Mucosa of rectum (tissue), 2 donors: ENCODE measurements around the gene STX3.

Experiments used
- H3K27ac ChIP-seq, 2 donors: one replicate each; pipeline ENCODE4 v1.7.0; 2013; ENCODE audit warnings: inconsistent platforms in 2 of 2, low read depth in 2 of 2, low read length in 2 of 2
- H3K27me3 ChIP-seq, 2 donors: one replicate each; pipeline ENCODE4 v1.7.0; 2013; ENCODE audit warnings: low read length in 2 of 2; ENCODE audit not compliant: control insufficient read depth in 2 of 2, insufficient read depth in 2 of 2
- H3K36me3 ChIP-seq, 2 donors: one replicate each; pipeline ENCODE4 v1.7.0; 2013; ENCODE audit warnings: low read length in 2 of 2; ENCODE audit not compliant: control insufficient read depth in 2 of 2, insufficient read depth in 2 of 2
- H3K4me1 ChIP-seq, 2 donors: one replicate each; pipeline ENCODE4 v1.7.0; 2013; ENCODE audit warnings: low read length in 2 of 2, mild to moderate bottlenecking in 1 of 2; ENCODE audit not compliant: control insufficient read depth in 2 of 2, insufficient read depth in 2 of 2
- H3K4me3 ChIP-seq, 2 donors: one replicate each; pipeline ENCODE4 v1.7.0; 2013; ENCODE audit warnings: low read length in 2 of 2
- H3K9ac ChIP-seq, 2 donors: one replicate each; pipeline ENCODE4 v1.7.0; 2013; ENCODE audit warnings: low read length in 2 of 2, low read depth in 1 of 2, mild to moderate bottlenecking in 1 of 2
- H3K9me3 ChIP-seq, 2 donors: one replicate each; pipeline ENCODE4 v1.7.0; 2013; ENCODE audit warnings: low read length in 2 of 2; ENCODE audit not compliant: control insufficient read depth in 2 of 2
- donor health status: healthy.
- donor health status: Normal muscosa, but diverticular disease.

Gene STX3

DNA sequence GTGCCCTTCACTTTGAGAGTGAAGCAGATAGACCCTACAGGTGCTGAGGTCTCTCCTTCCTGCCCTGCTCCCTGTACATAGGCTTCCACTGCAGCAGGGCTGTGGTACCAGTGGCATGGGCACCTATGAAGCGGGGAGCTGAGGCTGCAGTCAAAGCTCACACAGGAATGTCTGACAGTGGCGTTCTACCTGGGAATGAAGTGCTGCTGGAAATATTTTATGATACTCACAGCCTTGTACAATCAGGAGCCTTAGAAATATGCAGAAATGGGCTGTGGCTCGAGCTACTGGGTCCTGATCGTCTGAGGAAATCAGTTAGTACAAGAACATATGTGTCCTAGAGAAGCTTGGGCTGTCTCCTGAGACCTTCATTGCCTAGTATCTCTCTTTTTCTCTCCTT is 30.6 kb downstream of the STX3 start:
- H3K9ac ChIP-seq: no peak overlapping the region
- no peaks in the 10 kb centered on the region for H3K27me3 ChIP-seq
- peaks cover 23 to 31% of the 10 kb centered on the region in 2 donors for H3K36me3 ChIP-seq
- no peaks in the 10 kb centered on the region for H3K9me3 ChIP-seq
- peak overlapping the region in 1 of 2 donors; percentile 32 for H3K27ac ChIP-seq
- peaks cover 11 to 13% of the 10 kb centered on the region in 2 donors for H3K4me1 ChIP-seq
- H3K4me3 ChIP-seq: no peak overlapping the region

DNA sequence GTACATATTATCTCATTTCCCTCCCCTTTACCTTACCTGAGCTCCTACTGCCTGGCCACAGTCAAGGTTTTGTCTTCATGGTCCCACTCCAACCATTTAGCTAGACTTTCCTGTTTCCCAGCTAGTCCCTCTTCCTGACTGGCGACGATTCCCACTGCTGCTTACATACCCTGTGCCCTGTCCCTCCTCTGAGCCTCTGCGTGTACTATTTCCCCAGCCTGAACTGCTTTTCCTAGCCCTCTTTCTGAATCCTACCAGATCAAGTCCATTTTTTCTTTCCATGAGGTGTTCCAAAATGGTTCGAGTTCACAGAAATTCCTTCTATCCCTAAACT is 32.0 kb downstream of the STX3 start:
- peak overlapping the region in 1 of 2 donors; percentile 25 for H3K9ac ChIP-seq
- H3K27ac ChIP-seq: peak overlapping the region; percentile 80 to 84
- H3K4me1 ChIP-seq: peaks cover 11 to 13% of the 10 kb centered on the region in 2 donors

DNA sequence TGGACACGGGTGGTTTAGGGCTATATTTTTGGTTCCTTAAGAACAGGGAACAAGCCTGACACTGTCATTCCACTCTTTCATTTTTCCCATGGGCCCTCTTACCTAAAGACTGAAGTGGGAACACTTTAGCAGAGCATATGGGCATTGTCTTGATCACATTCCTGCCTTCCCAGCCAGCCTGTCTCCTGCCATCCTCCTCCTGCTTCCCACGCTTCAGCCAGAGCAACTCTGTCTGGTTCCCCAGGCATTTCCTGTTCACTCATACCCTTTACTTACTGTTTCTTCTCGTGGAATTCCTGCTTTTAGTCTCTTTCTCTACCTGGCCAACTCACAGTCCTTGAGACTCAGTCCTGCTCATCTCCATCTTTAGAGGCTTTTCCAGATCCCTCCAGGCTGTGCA is 32.6 kb downstream of the STX3 start:
- Histone ChIP-seq H3K4me3 (no peak overlapping the region), H3K9ac (no peak overlapping the region), H3K27ac (peak overlapping the region; percentile 80 to 84), H3K9me3 (no peaks in the 10 kb centered on the region), H3K4me1 (peaks cover 11 to 13% of the 10 kb centered on the region in 2 donors), H3K27me3 (no peaks in the 10 kb centered on the region), H3K36me3 (peaks cover 35 to 49% of the 10 kb centered on the region in 2 donors)

More for the DNA sequence above, 32.0 kb downstream of the STX3 start:
- Histone ChIP-seq H3K4me3 (peak overlapping the region in 1 of 2 donors; percentile 34), H3K9me3 (no peaks in the 10 kb centered on the region), H3K27me3 (no peaks in the 10 kb centered on the region), H3K36me3 (peaks cover 31 to 43% of the 10 kb centered on the region in 2 donors)

DNA sequence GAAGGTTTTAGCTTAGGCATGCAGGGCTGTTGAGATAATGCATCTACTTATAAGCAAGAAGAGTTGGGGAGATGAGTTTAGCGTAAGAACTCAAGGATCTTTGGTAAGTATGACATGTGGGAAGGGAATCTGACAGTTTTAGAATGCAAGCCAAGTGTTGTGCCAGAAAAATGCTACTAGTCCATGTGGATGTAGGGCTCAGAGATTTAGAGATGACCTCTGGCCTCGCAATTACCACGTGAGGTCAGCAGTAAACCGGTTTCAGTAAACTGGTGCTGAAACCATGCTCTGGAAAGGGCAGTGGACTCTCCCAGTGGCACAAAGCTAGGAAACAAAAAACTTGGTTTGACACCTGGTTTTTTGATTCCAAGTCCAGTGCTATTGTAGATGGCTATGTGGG is 36.5 kb downstream of the STX3 start:
- Histone ChIP-seq H3K27ac (no peak overlapping the region), H3K4me1 (peaks cover 4 to 8% of the 10 kb centered on the region in 2 donors), H3K27me3 (no peaks in the 10 kb centered on the region), H3K4me3 (no peak overlapping the region), H3K9me3 (no peaks in the 10 kb centered on the region), H3K36me3 (peaks cover 70 to 85% of the 10 kb centered on the region in 2 donors), H3K9ac (no peak overlapping the region)

DNA sequence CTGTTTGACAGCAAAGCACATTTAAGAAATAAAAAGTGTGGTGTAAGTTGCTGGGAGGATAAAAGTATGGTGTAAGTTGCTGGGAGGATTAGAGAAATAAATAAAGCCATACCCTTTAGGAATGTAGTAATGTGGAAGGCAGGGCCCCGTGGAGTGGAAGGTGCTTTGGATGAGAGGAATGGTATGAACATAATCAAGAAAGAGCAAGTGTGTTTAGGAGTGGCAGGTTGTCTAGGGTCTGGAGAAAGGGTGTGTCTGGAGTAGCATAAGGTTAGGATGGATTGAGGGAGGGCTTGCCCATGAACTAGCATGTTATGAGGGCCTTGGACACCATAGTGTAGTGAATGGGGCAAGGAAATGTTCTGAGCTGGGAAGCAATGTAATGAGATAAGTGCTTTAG is 37.3 kb downstream of the STX3 start:
- no peaks in the 10 kb centered on the region for H3K9me3 ChIP-seq
- H3K27ac ChIP-seq: no peak overlapping the region
- no peaks in the 10 kb centered on the region for H3K27me3 ChIP-seq
- no peaks in the 10 kb centered on the region for H3K4me1 ChIP-seq
- no peak overlapping the region for H3K4me3 ChIP-seq
- H3K36me3 ChIP-seq: peaks cover 77 to 88% of the 10 kb centered on the region in 2 donors
- H3K9ac ChIP-seq: no peak overlapping the region

DNA sequence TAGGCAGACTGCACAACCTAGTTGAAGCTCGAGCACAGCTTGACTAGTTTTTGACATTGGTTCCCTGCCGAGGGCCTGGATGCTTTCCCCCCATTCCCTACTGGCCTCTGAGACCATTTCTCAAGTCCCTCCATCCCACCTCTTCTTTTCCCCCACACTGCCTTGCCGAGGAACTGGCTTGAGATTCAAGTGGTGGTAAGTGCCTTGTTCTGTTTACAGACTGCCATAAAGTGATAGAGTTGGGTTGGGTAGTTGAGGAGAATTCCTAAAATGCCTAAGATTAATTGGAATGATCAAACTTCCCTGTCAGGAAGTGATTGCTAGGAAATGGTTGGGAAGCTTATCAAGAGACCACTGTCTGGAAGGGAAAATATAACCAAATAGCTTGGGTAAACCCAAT is 39.2 kb downstream of the STX3 start:
- Histone ChIP-seq H3K9ac (no peak overlapping the region), H3K4me1 (no peaks in the 10 kb centered on the region), H3K27ac (no peak overlapping the region), H3K4me3 (no peak overlapping the region), H3K9me3 (no peaks in the 10 kb centered on the region), H3K36me3 (peaks cover 71% of the 10 kb centered on the region in 2 donors), H3K27me3 (no peaks in the 10 kb centered on the region)

DNA sequence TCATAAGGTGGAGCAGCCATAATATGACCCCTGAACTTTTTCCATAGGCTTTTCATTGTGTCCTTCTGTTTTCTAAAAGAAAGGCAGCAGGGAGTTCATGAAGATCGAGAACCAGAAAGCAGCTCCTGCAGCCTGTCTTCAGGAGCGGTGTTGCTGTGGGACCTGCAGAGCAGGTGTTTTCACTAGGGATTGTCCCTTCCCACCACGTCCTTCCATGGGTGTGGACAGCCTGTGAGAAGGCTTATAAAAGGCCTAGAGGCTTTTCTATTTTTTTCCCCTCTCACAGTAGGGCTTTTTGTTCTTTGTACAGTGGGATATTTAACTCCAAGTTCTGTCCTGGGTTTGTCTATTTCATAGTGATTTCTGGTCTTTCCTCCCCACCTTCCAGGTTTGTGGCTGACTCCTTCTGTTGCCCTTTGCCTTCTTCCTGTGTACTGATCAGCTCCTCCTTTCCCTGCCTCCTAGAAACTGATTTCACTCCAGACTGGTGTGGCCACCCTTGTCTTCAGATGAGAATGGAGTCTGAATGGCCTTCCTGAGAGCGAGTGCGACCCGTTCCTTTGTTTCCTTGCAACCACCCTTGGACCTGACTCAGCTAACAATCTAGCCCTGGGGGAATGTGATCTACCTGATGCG is 45.3 kb downstream of the STX3 start:
- Histone ChIP-seq H3K9ac (peak overlapping the region in 1 of 2 donors; percentile 45), H3K4me3 (no peak overlapping the region), H3K9me3 (no peaks in the 10 kb centered on the region), H3K4me1 (peaks cover 4 to 24% of the 10 kb centered on the region in 2 donors), H3K36me3 (peaks cover 31 to 42% of the 10 kb centered on the region in 2 donors), H3K27me3 (no peaks in the 10 kb centered on the region), H3K27ac (peak overlapping the region; percentile 44 to 49)

DNA sequence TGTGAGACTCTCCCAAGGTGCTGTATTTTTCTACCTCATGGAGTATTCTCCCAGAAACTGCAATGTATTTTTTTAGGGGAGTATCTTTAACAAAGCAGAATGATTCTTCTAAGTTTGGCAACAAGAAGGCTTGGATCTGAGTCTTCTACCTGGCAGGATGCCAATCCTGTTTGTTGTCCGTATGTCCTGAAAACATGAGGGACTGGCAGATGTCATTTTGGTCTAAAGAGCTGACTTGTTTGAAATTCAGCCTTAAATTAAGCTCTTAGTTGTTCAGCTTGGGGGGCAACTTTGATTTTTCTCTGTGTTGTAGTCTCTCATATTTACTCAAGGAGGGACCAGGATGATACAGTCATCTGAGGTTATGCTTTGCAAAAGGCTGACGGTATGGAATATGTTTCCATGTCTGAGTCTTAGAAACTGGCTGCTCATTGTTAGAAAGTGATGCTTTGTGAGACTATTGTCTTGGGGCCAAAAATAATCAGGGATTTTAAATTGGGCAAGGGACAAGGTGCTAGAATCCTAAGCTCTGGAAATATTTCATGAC is 46.1 kb downstream of the STX3 start:
- peak overlapping the region; percentile 44 to 49 for H3K27ac ChIP-seq
- H3K36me3 ChIP-seq: peaks cover 31 to 39% of the 10 kb centered on the region in 2 donors
- peak overlapping the region in 1 of 2 donors; percentile 45 for H3K9ac ChIP-seq
- no peak overlapping the region for H3K4me3 ChIP-seq
- H3K27me3 ChIP-seq: no peaks in the 10 kb centered on the region
- H3K4me1 ChIP-seq: peaks cover 4 to 24% of the 10 kb centered on the region in 2 donors
- no peaks in the 10 kb centered on the region for H3K9me3 ChIP-seq

GRCh38 chr11:59801981-59802638 is 46.9 kb downstream of the STX3 start:
- Histone ChIP-seq H3K4me1 (peaks cover 4 to 28% of the 10 kb centered on the region in 2 donors), H3K4me3 (no peak overlapping the region), H3K27me3 (no peaks in the 10 kb centered on the region), H3K27ac (no peak overlapping the region), H3K36me3 (peaks cover 36 to 40% of the 10 kb centered on the region in 2 donors), H3K9me3 (no peaks in the 10 kb centered on the region), H3K9ac (no peak overlapping the region)

DNA sequence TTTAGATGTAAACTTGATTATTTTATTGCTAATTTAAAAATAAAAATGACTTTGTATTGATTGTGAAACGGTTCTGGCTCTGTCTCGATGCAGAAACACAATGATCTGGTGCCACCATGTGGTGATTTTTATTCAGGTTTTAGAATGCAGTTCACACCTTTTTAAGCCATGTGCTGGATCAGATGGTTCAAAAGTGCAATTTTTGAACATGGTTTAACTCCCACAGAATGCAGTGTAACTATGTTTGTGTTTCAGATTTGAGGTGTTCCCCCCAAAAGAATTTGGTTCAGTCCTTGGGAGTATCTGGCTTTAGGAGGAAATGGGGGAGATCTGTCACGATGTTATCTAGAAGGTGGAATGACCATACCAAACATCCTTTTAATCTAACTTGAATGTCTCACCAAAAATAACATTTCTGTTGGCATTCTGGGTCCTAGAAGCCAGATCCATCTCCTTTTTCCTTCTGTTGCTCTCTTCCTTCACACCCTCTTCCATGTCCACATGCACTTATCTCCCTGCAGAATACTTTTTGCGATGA is 47.5 kb downstream of the STX3 start:
- H3K9me3 ChIP-seq: no peaks in the 10 kb centered on the region
- no peak overlapping the region for H3K27ac ChIP-seq
- H3K27me3 ChIP-seq: no peaks in the 10 kb centered on the region
- no peak overlapping the region for H3K4me3 ChIP-seq
- H3K9ac ChIP-seq: no peak overlapping the region
- peaks cover 4 to 32% of the 10 kb centered on the region in 2 donors for H3K4me1 ChIP-seq
- peaks cover 35 to 36% of the 10 kb centered on the region in 2 donors for H3K36me3 ChIP-seq
